Measurements from ENCODE around the gene SPATS2L. TPM values are rescaled to one million over a fixed set of nuclear protein-coding genes. Genes with fewer than 3 reads are reported as not detected.

Gene SPATS2L
- total and polyA plus RNA-seq, 2 experiments from 2014 or later, result 118 to 154 TPM

DNA sequence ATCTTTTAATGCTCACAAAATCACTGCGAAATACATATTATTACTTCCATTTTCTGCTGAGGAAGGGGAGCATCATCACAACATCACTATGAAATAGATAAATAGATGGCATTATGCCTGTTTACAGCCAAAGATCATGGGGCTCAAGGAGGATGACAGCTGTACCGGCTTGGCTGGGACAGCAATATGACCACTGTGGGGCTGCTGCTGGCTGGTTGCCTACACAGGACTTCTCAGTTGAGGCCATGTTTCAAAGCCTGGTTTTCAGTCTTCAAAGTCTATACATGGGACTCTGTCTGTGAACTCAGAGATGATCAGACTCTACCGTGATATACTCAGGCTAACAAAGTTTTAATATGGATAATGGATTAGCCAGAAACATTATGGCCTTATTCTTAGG, 58.7 kb downstream of the SPATS2L start:
- no peaks in the 10 kb centered on the region for H3K36me3 ChIP-seq (ENCODE audit: insufficient read depth)
- no peak overlapping the region for H3K27ac ChIP-seq (ENCODE audit: low read depth)
- no peaks in the 10 kb centered on the region for H3K27me3 ChIP-seq (ENCODE audit: insufficient read depth)
- no peak overlapping the region for H3K4me2 ChIP-seq
- TF ChIP-seq, protein P1, sequence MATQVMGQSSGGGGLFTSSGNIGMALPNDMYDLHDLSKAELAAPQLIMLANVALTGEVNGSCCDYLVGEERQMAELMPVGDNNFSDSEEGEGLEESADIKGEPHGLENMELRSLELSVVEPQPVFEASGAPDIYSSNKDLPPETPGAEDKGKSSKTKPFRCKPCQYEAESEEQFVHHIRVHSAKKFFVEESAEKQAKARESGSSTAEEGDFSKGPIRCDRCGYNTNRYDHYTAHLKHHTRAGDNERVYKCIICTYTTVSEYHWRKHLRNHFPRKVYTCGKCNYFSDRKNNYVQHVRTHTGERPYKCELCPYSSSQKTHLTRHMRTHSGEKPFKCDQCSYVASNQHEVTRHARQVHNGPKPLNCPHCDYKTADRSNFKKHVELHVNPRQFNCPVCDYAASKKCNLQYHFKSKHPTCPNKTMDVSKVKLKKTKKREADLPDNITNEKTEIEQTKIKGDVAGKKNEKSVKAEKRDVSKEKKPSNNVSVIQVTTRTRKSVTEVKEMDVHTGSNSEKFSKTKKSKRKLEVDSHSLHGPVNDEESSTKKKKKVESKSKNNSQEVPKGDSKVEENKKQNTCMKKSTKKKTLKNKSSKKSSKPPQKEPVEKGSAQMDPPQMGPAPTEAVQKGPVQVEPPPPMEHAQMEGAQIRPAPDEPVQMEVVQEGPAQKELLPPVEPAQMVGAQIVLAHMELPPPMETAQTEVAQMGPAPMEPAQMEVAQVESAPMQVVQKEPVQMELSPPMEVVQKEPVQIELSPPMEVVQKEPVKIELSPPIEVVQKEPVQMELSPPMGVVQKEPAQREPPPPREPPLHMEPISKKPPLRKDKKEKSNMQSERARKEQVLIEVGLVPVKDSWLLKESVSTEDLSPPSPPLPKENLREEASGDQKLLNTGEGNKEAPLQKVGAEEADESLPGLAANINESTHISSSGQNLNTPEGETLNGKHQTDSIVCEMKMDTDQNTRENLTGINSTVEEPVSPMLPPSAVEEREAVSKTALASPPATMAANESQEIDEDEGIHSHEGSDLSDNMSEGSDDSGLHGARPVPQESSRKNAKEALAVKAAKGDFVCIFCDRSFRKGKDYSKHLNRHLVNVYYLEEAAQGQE (IDR thresholded peaks at IDR 0.05; ENCODE audit: unreplicated experiment), result no peak
- TF ChIP-seq ZNF331 (CRISPR knock-in tag; IDR thresholded peaks at IDR 0.05; ENCODE audit: low read depth) (no peak), ZNF114 (CRISPR knock-in tag; IDR thresholded peaks at IDR 0.05) (no peak), NANOG (IDR thresholded peaks at IDR 0.05; ENCODE audit: borderline replicate concordance) (no peak), JUNB (IDR thresholded peaks at IDR 0.05; ENCODE audit: unreplicated experiment) (no peak), POLR2AphosphoS5 (IDR thresholded peaks at IDR 0.05; ENCODE audit: low read depth) (no peak)
- TF ChIP-seq, protein P2, sequence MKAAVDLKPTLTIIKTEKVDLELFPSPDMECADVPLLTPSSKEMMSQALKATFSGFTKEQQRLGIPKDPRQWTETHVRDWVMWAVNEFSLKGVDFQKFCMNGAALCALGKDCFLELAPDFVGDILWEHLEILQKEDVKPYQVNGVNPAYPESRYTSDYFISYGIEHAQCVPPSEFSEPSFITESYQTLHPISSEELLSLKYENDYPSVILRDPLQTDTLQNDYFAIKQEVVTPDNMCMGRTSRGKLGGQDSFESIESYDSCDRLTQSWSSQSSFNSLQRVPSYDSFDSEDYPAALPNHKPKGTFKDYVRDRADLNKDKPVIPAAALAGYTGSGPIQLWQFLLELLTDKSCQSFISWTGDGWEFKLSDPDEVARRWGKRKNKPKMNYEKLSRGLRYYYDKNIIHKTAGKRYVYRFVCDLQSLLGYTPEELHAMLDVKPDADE (IDR thresholded peaks at IDR 0.05), result no peak
- TF ChIP-seq, protein P3, sequence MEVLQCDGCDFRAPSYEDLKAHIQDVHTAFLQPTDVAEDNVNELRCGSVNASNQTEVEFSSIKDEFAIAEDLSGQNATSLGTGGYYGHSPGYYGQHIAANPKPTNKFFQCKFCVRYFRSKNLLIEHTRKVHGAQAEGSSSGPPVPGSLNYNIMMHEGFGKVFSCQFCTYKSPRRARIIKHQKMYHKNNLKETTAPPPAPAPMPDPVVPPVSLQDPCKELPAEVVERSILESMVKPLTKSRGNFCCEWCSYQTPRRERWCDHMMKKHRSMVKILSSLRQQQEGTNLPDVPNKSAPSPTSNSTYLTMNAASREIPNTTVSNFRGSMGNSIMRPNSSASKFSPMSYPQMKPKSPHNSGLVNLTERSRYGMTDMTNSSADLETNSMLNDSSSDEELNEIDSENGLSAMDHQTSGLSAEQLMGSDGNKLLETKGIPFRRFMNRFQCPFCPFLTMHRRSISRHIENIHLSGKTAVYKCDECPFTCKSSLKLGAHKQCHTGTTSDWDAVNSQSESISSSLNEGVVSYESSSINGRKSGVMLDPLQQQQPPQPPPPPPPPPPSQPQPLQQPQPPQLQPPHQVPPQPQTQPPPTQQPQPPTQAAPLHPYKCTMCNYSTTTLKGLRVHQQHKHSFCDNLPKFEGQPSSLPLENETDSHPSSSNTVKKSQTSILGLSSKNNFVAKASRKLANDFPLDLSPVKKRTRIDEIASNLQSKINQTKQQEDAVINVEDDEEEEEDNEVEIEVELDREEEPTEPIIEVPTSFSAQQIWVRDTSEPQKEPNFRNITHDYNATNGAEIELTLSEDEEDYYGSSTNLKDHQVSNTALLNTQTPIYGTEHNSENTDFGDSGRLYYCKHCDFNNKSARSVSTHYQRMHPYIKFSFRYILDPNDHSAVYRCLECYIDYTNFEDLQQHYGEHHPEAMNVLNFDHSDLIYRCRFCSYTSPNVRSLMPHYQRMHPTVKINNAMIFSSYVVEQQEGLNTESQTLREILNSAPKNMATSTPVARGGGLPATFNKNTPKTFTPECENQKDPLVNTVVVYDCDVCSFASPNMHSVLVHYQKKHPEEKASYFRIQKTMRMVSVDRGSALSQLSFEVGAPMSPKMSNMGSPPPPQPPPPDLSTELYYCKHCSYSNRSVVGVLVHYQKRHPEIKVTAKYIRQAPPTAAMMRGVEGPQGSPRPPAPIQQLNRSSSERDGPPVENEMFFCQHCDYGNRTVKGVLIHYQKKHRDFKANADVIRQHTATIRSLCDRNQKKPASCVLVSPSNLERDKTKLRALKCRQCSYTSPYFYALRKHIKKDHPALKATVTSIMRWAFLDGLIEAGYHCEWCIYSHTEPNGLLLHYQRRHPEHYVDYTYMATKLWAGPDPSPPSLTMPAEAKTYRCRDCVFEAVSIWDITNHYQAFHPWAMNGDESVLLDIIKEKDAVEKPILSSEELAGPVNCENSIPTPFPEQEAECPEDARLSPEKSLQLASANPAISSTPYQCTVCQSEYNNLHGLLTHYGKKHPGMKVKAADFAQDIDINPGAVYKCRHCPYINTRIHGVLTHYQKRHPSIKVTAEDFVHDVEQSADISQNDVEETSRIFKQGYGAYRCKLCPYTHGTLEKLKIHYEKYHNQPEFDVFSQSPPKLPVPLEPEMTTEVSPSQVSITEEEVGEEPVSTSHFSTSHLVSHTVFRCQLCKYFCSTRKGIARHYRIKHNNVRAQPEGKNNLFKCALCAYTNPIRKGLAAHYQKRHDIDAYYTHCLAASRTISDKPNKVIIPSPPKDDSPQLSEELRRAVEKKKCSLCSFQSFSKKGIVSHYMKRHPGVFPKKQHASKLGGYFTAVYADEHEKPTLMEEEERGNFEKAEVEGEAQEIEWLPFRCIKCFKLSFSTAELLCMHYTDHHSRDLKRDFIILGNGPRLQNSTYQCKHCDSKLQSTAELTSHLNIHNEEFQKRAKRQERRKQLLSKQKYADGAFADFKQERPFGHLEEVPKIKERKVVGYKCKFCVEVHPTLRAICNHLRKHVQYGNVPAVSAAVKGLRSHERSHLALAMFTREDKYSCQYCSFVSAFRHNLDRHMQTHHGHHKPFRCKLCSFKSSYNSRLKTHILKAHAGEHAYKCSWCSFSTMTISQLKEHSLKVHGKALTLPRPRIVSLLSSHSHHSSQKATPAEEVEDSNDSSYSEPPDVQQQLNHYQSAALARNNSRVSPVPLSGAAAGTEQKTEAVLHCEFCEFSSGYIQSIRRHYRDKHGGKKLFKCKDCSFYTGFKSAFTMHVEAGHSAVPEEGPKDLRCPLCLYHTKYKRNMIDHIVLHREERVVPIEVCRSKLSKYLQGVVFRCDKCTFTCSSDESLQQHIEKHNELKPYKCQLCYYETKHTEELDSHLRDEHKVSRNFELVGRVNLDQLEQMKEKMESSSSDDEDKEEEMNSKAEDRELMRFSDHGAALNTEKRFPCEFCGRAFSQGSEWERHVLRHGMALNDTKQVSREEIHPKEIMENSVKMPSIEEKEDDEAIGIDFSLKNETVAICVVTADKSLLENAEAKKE (CRISPR knock-in tag; IDR thresholded peaks at IDR 0.05), result no peak
- H3F3A ChIP-seq (replicated peaks; ENCODE audit: low read depth), result no peaks in the 10 kb centered on the region
- Mint-ChIP-seq H3K4me1 (peaks cover 78% of the 10 kb centered on the region), H3K27me3 (ENCODE audit: insufficient read depth, low read depth, poor library complexity) (peaks cover 6% of the 10 kb centered on the region), H3K9me3 (no peaks in the 10 kb centered on the region), H3K4me3 (no peak overlapping the region), H3K36me3 (ENCODE audit: low read depth) (peaks cover 6% of the 10 kb centered on the region; the same call in 1 of the 3 replicates), H3K27ac (no peak overlapping the region)
- no peak for DNase-seq (ENCODE audit: low spot score)
- H4K20me1 ChIP-seq (replicated peaks; ENCODE audit: insufficient read depth), result no peaks in the 10 kb centered on the region
- no peak overlapping the region for H3K4me3 ChIP-seq
- no peak for ATAC-seq
- no peak overlapping the region for H2AFZ ChIP-seq
- H3K79me2 ChIP-seq (replicated peaks; ENCODE audit: insufficient read depth), result peaks cover 91% of the 10 kb centered on the region
- peaks cover 70% of the 10 kb centered on the region for H3K4me1 ChIP-seq (ENCODE audit: insufficient read depth)
- H3K9me2 ChIP-seq (ENCODE audit: insufficient read depth), result no peaks in the 10 kb centered on the region

Measured in GM23338 (cell line).